Activated CD8-positive, alpha-beta T cell treated with anti-CD3 and anti-CD28 coated beads, Interleukin-2, amount 10 ng/mL, durations not matched to agents 7 days and 5 days (primary cell): ENCODE results near the gene CENPN. TPM values are rescaled to one million over a fixed set of nuclear protein-coding genes. Genes with fewer than 3 reads are reported as not detected.

Experiments used
- ATAC-seq: fragments of 150-1000 bp; cut with Tn5 transposase; one replicate; pipeline ENCODE4 v1.10.0; 2021; ENCODE audit warnings: moderate library complexity
- CTCF ChIA-PET: fragments of 350-600 bp; sonication (Branson Sonifier 250); formaldehyde crosslinking; loops from one replicate; lab custom pipeline; 2021; ENCODE audit warnings: antibody characterized with exemption; lab: Charles Lee
- POLR2A ChIA-PET: fragments of 350-600 bp; sonication (Branson Sonifier 250); formaldehyde crosslinking; loops from one replicate; lab custom pipeline; 2021; ENCODE audit warnings: antibody characterized with exemption; lab: Charles Lee
- DNase-seq: peaks from one replicate; pipeline ENCODE4 v3.0.0-alpha.2; 2020
- H3K27ac Mint-ChIP-seq: one replicate; pipeline ENCODE4 v1.8.0; 2021; ENCODE audit warnings: mild to moderate bottlenecking, mixed read lengths
- H3K27me3 Mint-ChIP-seq: one replicate; pipeline ENCODE4 v1.8.0; 2021; ENCODE audit warnings: low read depth, mixed read lengths
- H3K36me3 Mint-ChIP-seq: one replicate; pipeline ENCODE4 v1.8.0; 2021; ENCODE audit warnings: low read depth, mixed read lengths
- H3K4me1 Mint-ChIP-seq: one replicate; pipeline ENCODE4 v1.8.0; 2021; ENCODE audit warnings: low read depth, mixed read lengths
- H3K4me3 Mint-ChIP-seq: one replicate; pipeline ENCODE4 v1.8.0; 2021; ENCODE audit warnings: mild to moderate bottlenecking, mixed read lengths
- H3K9me3 Mint-ChIP-seq: one replicate; pipeline ENCODE4 v1.8.0; 2022; ENCODE audit warnings: mixed read lengths; ENCODE audit not compliant: insufficient read depth
- total RNA-seq, 2 experiments: library from RNA; stranded (reverse); gene quantifications; one replicate each; pipeline ENCODE4 v1.2.3, GENCODE V29; 2021

Gene CENPN
- total RNA-seq, 2 experiments from 2014 or later: 65.2 to 67.2 TPM

DNA sequence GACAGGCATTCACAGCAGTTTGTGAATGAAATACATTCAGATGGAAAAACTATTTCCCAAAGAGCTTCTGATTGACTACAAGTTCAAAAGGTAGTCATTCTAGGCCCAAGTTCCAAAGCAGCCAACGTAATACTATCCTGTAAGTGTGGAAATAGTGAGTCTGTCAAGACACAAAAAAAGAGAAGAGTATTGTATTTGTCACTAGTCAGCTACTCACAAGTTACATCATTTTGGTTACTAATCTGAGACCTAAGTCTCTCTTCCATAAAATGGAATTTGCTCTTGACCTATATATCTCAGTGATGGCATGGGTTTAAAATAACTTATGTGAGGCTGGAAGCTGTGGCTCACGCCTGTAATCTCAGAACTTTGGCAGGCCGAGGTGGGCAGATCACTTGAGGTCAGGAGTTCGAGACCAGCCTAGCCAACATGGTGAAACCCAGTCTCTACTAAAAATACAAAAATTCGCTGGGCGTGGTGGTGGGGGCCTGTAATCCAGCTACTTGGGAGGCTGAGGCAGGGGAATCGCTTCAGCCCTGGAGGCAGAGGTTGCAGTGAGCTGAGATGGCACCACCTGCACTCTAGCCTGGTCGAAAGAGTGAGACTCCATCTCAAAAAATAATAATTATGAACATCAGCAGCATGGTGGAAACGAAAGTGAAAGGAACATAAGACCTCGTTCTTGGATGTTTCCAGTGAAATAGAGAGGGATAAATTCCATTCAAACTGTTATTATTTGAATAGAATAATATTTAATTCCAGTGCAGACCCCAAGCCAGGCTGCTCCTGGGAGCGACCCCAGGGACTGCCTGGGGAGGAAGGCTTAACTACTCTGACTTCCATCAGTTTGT, 3.2 kb upstream of the CENPN start:
- CTCF ChIA-PET: interaction anchor here (0.6 to 5.4 kb wide), 24 partner anchors 10 to 734 kb away, joined by 3 to 54 read pairs (median 4); partner anchors contain the start of genes ATMIN, C16orf46 and GAN
- H3K9me3 Mint-ChIP-seq: no peaks in the 10 kb centered on the region
- DNase-seq: no peak
- POLR2A ChIA-PET: interaction anchor here (0.9 kb wide), 1 partner anchor 73 kb away, joined by 3 read pairs; the partner anchor contains the start of gene C16orf46
- H3K27ac Mint-ChIP-seq: peak overlapping the region; percentile 89
- H3K36me3 Mint-ChIP-seq: peaks cover 37% of the 10 kb centered on the region
- H3K4me3 Mint-ChIP-seq: peak overlapping the region; percentile 87
- ATAC-seq: no peak
- no peaks in the 10 kb centered on the region for H3K27me3 Mint-ChIP-seq
- H3K4me1 Mint-ChIP-seq: peaks cover 47% of the 10 kb centered on the region

GRCh38 chr16:81004646-81005353, 2.2 kb upstream of the CENPN start:
- peaks cover 47% of the 10 kb centered on the region for H3K4me1 Mint-ChIP-seq
- H3K9me3 Mint-ChIP-seq: no peaks in the 10 kb centered on the region
- ChIA-PET CTCF (interaction anchor here (0.6 to 5.4 kb wide), 21 partner anchors 10 to 733 kb away, joined by 3 to 54 read pairs (median 4); partner anchors contain the start of genes ATMIN, C16orf46 and GAN), POLR2A (interaction anchor here (0.6 to 1.2 kb wide), 4 partner anchors 31 to 88 kb away, joined by 3 to 5 read pairs (median 3); partner anchors contain the start of genes ATMIN and C16orf46)
- peak overlapping the region; percentile 87 for H3K4me3 Mint-ChIP-seq
- ATAC-seq: no peak
- no peaks in the 10 kb centered on the region for H3K27me3 Mint-ChIP-seq
- peaks cover 32% of the 10 kb centered on the region for H3K36me3 Mint-ChIP-seq
- H3K27ac Mint-ChIP-seq: peak overlapping the region; percentile 89
- peak; percentile 60 for DNase-seq

- Mint-ChIP-seq H3K27me3 (no peaks in the 10 kb centered on the region), H3K4me3 (peak overlapping the region; percentile 87), H3K9me3 (no peaks in the 10 kb centered on the region), H3K27ac (peak overlapping the region; percentile 100), H3K36me3 (peaks cover 29% of the 10 kb centered on the region), H3K4me1 (peaks cover 46% of the 10 kb centered on the region)
- POLR2A ChIA-PET: interaction anchor here (0.8 to 1.2 kb wide), 2 partner anchors 30 to 71 kb away, joined by 3 to 5 read pairs; partner anchors contain the start of gene ATMIN
- ATAC-seq: no peak
- no peak for DNase-seq
- CTCF ChIA-PET: interaction anchor here (0.7 to 5.4 kb wide), 5 partner anchors 12 to 309 kb away, joined by 3 to 54 read pairs (median 13); partner anchors contain the start of genes ATMIN, C16orf46 and GAN
Observed at GRCh38 chr16:81005610-81006161, 1.3 kb upstream of the CENPN start.

GRCh38 chr16:81006211-81006812, 702 bp upstream of the CENPN start:
- peak overlapping the region; percentile 100 for H3K27ac Mint-ChIP-seq
- H3K27me3 Mint-ChIP-seq: no peaks in the 10 kb centered on the region
- peaks cover 31% of the 10 kb centered on the region for H3K36me3 Mint-ChIP-seq
- ChIA-PET POLR2A (interaction anchor here (0.7 to 1.8 kb wide), 8 partner anchors 9 to 71 kb away, joined by 3 to 17 read pairs (median 4); partner anchors contain the start of genes ATMIN and C16orf46), CTCF (interaction anchor here (0.7 to 2.0 kb wide), 4 partner anchors 26 to 70 kb away, joined by 3 to 13 read pairs (median 4); partner anchors contain the start of genes ATMIN and C16orf46)
- no peaks in the 10 kb centered on the region for H3K9me3 Mint-ChIP-seq
- peak overlapping the region; percentile 87 for H3K4me3 Mint-ChIP-seq
- H3K4me1 Mint-ChIP-seq: peaks cover 52% of the 10 kb centered on the region
- DNase-seq (peak; percentile 78), ATAC-seq (peak; percentile 55)

GRCh38 chr16:81008505-81008789, 1.4 kb downstream of the CENPN start:
- peak overlapping the region; percentile 87 for H3K4me3 Mint-ChIP-seq
- DNase-seq: no peak
- ChIA-PET CTCF (interaction anchor here (1.1 to 4.0 kb wide), 2 partner anchors 12 to 28 kb away, joined by 3 to 19 read pairs; partner anchors contain the start of gene ATMIN), POLR2A (no interaction called here)
- H3K27ac Mint-ChIP-seq: peak overlapping the region; percentile 100
- no peak for ATAC-seq
- no peaks in the 10 kb centered on the region for H3K9me3 Mint-ChIP-seq
- H3K27me3 Mint-ChIP-seq: no peaks in the 10 kb centered on the region
- peaks cover 40% of the 10 kb centered on the region for H3K4me1 Mint-ChIP-seq
- peaks cover 29% of the 10 kb centered on the region for H3K36me3 Mint-ChIP-seq

GRCh38 chr16:81012974-81013373, 6.0 kb downstream of the CENPN start:
- Mint-ChIP-seq H3K4me3 (no peak overlapping the region), H3K4me1 (peaks cover 22% of the 10 kb centered on the region), H3K27me3 (no peaks in the 10 kb centered on the region), H3K9me3 (no peaks in the 10 kb centered on the region), H3K36me3 (peaks cover 58% of the 10 kb centered on the region), H3K27ac (no peak overlapping the region)
- ATAC-seq (no peak), DNase-seq (no peak)
- CTCF ChIA-PET: no interaction called here
- POLR2A ChIA-PET: no interaction called here

DNA sequence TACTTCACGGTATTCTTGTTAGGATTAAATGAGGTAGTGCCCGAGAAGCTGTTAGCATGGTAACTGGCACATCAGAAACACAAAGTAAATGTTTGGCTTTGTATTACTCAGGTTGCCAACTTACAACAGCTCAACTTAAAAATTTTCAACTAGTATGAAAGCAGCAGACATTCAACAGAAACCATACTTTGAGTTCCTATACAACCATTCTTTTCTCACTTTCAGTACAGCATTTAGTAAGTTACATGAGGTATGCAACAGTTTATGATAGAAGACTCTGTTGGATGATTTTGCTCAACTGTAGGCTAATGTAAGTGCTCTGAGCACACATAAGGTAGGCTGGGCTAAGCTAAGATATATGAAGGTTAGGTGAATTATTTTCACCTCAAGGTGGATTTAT, 7.7 kb downstream of the CENPN start:
- DNase-seq (no peak), ATAC-seq (no peak)
- Mint-ChIP-seq H3K36me3 (peaks cover 68% of the 10 kb centered on the region), H3K27me3 (no peaks in the 10 kb centered on the region), H3K9me3 (no peaks in the 10 kb centered on the region), H3K27ac (no peak overlapping the region), H3K4me3 (no peak overlapping the region), H3K4me1 (peaks cover 9% of the 10 kb centered on the region)
- CTCF ChIA-PET: interaction anchor here (0.9 to 2.1 kb wide), 3 partner anchors 10 to 21 kb away, joined by 3 to 17 read pairs (median 4); partner anchors contain the start of gene ATMIN
- POLR2A ChIA-PET: interaction anchor here (0.7 kb wide), 1 partner anchor 22 kb away, joined by 3 read pairs; no protein-coding TSS in a partner anchor

GRCh38 chr16:81018496-81018895, 11.5 kb downstream of the CENPN start:
- H3K36me3 Mint-ChIP-seq: peaks cover 75% of the 10 kb centered on the region
- ChIA-PET CTCF (interaction anchor here (1.4 to 4.3 kb wide), 4 partner anchors 11 to 18 kb away, joined by 3 to 32 read pairs (median 6); partner anchors contain the start of gene ATMIN), POLR2A (interaction anchor here (0.8 kb wide), 1 partner anchor 12 kb away, joined by 3 read pairs; the partner anchor contains the start of genes CENPN and CMC2)
- DNase-seq (no peak), ATAC-seq (no peak)
- H3K4me3 Mint-ChIP-seq: no peak overlapping the region
- no peaks in the 10 kb centered on the region for H3K4me1 Mint-ChIP-seq
- H3K27ac Mint-ChIP-seq: no peak overlapping the region
- H3K9me3 Mint-ChIP-seq: no peaks in the 10 kb centered on the region
- no peaks in the 10 kb centered on the region for H3K27me3 Mint-ChIP-seq

GRCh38 chr16:81026429-81026828, 19.4 kb downstream of the CENPN start:
- no peak overlapping the region for H3K4me3 Mint-ChIP-seq
- POLR2A ChIA-PET: no interaction called here
- peaks cover 63% of the 10 kb centered on the region for H3K36me3 Mint-ChIP-seq
- no peak overlapping the region for H3K27ac Mint-ChIP-seq
- H3K27me3 Mint-ChIP-seq: no peaks in the 10 kb centered on the region
- H3K9me3 Mint-ChIP-seq: no peaks in the 10 kb centered on the region
- H3K4me1 Mint-ChIP-seq: no peaks in the 10 kb centered on the region
- ATAC-seq (no peak), DNase-seq (no peak)
- CTCF ChIA-PET: interaction anchor here (5.1 kb wide), 1 partner anchor 9 kb away, joined by 40 read pairs; the partner anchor contains the start of gene ATMIN

DNA sequence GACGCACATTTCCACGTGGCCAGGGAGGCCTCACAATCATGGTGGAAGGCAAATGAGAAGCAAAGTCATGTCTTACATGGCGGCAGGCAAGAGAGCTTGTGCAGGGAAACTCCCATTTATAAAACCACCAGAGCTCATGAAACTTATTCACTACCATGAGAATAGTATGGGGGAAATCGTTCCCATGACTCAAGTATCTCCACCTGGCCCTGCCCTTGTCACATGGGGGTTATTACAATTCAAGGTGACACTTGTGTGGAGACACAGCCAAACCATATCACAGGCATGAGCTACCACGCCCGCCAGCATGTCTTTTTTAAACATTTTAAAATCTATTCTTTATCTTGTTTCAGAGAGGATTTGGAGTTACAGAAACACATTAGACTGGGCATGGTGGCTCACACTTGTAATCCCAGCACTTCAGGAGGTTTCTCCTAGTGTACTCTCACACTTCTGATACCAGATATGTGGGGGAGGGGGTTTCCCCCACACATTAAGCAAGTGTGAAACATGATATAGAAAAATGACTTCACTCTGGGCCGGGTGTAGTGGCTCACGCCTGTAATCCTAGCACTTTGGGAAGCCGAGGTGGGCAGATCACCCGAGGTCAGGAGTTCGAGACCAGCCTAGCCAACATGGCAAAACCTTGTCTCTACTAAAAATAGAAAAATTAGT, 23.1 kb downstream of the CENPN start:
- H3K4me3 Mint-ChIP-seq: no peak overlapping the region
- H3K36me3 Mint-ChIP-seq: peaks cover 54% of the 10 kb centered on the region
- H3K27me3 Mint-ChIP-seq: no peaks in the 10 kb centered on the region
- POLR2A ChIA-PET: interaction anchor here (0.8 to 1.3 kb wide), 2 partner anchors 23 to 284 kb away, joined by 3 read pairs; partner anchors contain the start of genes CENPN, CMC2 and GAN
- no peak for DNase-seq
- CTCF ChIA-PET: no interaction called here
- H3K4me1 Mint-ChIP-seq: no peaks in the 10 kb centered on the region
- ATAC-seq: no peak
- H3K9me3 Mint-ChIP-seq: no peaks in the 10 kb centered on the region
- no peak overlapping the region for H3K27ac Mint-ChIP-seq
